WTC11 (cell line): Measurements from ENCODE around the gene SMAD7. TPM values are rescaled to one million over a fixed set of nuclear protein-coding genes. Genes with fewer than 3 reads are reported as not detected.

Source experiments
- ATAC-seq: fragments of 200-7000 bp; cut with Tn5 transposase; 2 replicates; pipeline ENCODE4 v1.10.0; 2021; ENCODE audit warnings: mild to moderate bottlenecking, moderate library complexity
- CTCF ChIA-PET: fragments of 300-600 bp; sonication (Branson Sonifier 250); formaldehyde crosslinking; loops from one replicate; lab custom pipeline; 2021; ENCODE audit warnings: antibody characterized with exemption; lab: Charles Lee
- POLR2A ChIA-PET: fragments of 350-600 bp; sonication (Branson Sonifier 250); formaldehyde crosslinking; loops from one replicate; lab custom pipeline; 2021; ENCODE audit warnings: antibody characterized with exemption; lab: Charles Lee
- DNase-seq: peaks from one replicate; pipeline ENCODE4 v3.0.0; 2021; ENCODE audit warnings: low spot score
- H3K27ac Mint-ChIP-seq: 2 replicates; pipeline ENCODE4 v1.8.0; 2021; ENCODE audit warnings: mixed read lengths
- H3K27me3 Mint-ChIP-seq: 2 replicates; pipeline ENCODE4 v1.8.0; 2021; ENCODE audit warnings: low read depth, mild to moderate bottlenecking, moderate library complexity, mixed read lengths
- H3K36me3 Mint-ChIP-seq: 2 replicates; pipeline ENCODE4 v1.8.0; 2021; ENCODE audit warnings: mixed read lengths
- H3K4me1 Mint-ChIP-seq: 2 replicates; pipeline ENCODE4 v1.8.0; 2022; ENCODE audit warnings: mixed read lengths
- H3K4me3 Mint-ChIP-seq: 2 replicates; pipeline ENCODE4 v1.8.0; 2021; ENCODE audit warnings: mild to moderate bottlenecking, moderate library complexity, mixed read lengths
- H3K9me3 Mint-ChIP-seq: 2 replicates; pipeline ENCODE4 v1.8.0; 2021; ENCODE audit warnings: mixed read lengths
- AFF4 ChIP-seq: sonication (generic); formaldehyde crosslinking; IDR thresholded peaks from 2 replicates; pipeline ENCODE4 v1.8.1; 2023; ENCODE audit warnings: mild to moderate bottlenecking, missing genetic modification reagents, borderline replicate concordance
- ERG ChIP-seq: fragments of 250-450 bp; sonication (Bioruptor Pico); IDR thresholded peaks from 2 replicates; pipeline ENCODE4 v1.8.0; 2021; ENCODE audit warnings: mild to moderate bottlenecking
- FOXJ3 ChIP-seq: sonication (generic); formaldehyde crosslinking; IDR thresholded peaks from 2 replicates; pipeline ENCODE4 v1.9.0; 2021; ENCODE audit warnings: missing genetic modification reagents, mild to moderate bottlenecking, borderline replicate concordance
- GABPB1 ChIP-seq: sonication (generic); formaldehyde crosslinking; IDR thresholded peaks from 2 replicates; pipeline ENCODE4 v1.8.1; 2023; ENCODE audit warnings: mild to moderate bottlenecking, missing genetic modification reagents
- JAZF1 ChIP-seq: fragments of 250-450 bp; sonication (Bioruptor Pico); IDR thresholded peaks from 2 replicates; pipeline ENCODE4 v1.9.0; 2021; ENCODE audit warnings: moderate library complexity, mild to moderate bottlenecking, inconsistent platforms
- KAT7 ChIP-seq: sonication (generic); formaldehyde crosslinking; IDR thresholded peaks from 2 replicates; pipeline ENCODE4 v1.8.1; 2023; ENCODE audit warnings: missing genetic modification reagents, mild to moderate bottlenecking, borderline replicate concordance
- NFYB ChIP-seq: sonication (generic); formaldehyde crosslinking; conservative IDR thresholded peaks from 2 replicates; pipeline ENCODE4 v1.8.0; 2022; ENCODE audit warnings: low read depth, missing genetic modification reagents
- OVOL2 ChIP-seq: fragments of 250-450 bp; sonication (Bioruptor Pico); IDR thresholded peaks from 2 replicates; pipeline ENCODE4 v1.9.0; 2021; ENCODE audit warnings: mild to moderate bottlenecking, borderline replicate concordance
- PRRX2 ChIP-seq: fragments of 250-450 bp; sonication (Bioruptor Pico); IDR thresholded peaks from 2 replicates; pipeline ENCODE4 v1.8.0; 2021; ENCODE audit warnings: mild to moderate bottlenecking
- RELA ChIP-seq: sonication (generic); formaldehyde crosslinking; IDR thresholded peaks from 2 replicates; pipeline ENCODE4 v1.8.1; 2022; ENCODE audit warnings: missing genetic modification reagents, mild to moderate bottlenecking, borderline replicate concordance
- SP1 ChIP-seq: sonication (generic); formaldehyde crosslinking; conservative IDR thresholded peaks from 2 replicates; pipeline ENCODE4 v1.8.1; 2022; ENCODE audit warnings: missing genetic modification reagents
- TCF7 ChIP-seq: sonication (generic); formaldehyde crosslinking; IDR thresholded peaks from 2 replicates; pipeline ENCODE4 v1.8.0; 2022; ENCODE audit warnings: mild to moderate bottlenecking, low read depth, missing genetic modification reagents, moderate library complexity
- TEAD1 ChIP-seq: sonication (generic); formaldehyde crosslinking; IDR thresholded peaks from 2 replicates; pipeline ENCODE4 v1.8.0; 2022; ENCODE audit warnings: mild to moderate bottlenecking, missing genetic modification reagents
- ZNF396 ChIP-seq: fragments of 250-450 bp; sonication (Bioruptor Pico); IDR thresholded peaks from 2 replicates; pipeline ENCODE4 v1.8.0; 2021; ENCODE audit warnings: mild to moderate bottlenecking, moderate library complexity, borderline replicate concordance
- ZNF425 ChIP-seq: fragments of 250-450 bp; sonication (Bioruptor Pico); conservative IDR thresholded peaks from 2 replicates; pipeline ENCODE4 v1.9.0; 2021; ENCODE audit warnings: mild to moderate bottlenecking
- ZNF671 ChIP-seq: fragments of 250-450 bp; sonication (Bioruptor Pico); IDR thresholded peaks from 2 replicates; pipeline ENCODE4 v1.8.0; 2021; ENCODE audit warnings: mild to moderate bottlenecking
- total RNA-seq: library from RNA; stranded (reverse); gene quantifications from 3 replicates; pipeline ENCODE4 v1.2.3, GENCODE V29; 2021
- TF ChIP-seq, protein P1 (sequence below): sonication (generic); formaldehyde crosslinking; IDR thresholded peaks from 2 replicates; pipeline ENCODE4 v1.8.1; 2022; ENCODE audit warnings: low read depth, mild to moderate bottlenecking, moderate library complexity, missing genetic modification reagents, borderline replicate concordance
- TF ChIP-seq, protein P2 (sequence below): sonication (generic); formaldehyde crosslinking; IDR thresholded peaks from 2 replicates; pipeline ENCODE4 v1.8.1; 2023; ENCODE audit warnings: mild to moderate bottlenecking, missing genetic modification reagents
- TF ChIP-seq, protein P3 (sequence below): sonication (generic); formaldehyde crosslinking; IDR thresholded peaks from 2 replicates; pipeline ENCODE4 v1.8.1; 2023; ENCODE audit warnings: mild to moderate bottlenecking, missing genetic modification reagents, moderate library complexity

The SMAD7 gene
- total RNA-seq, 1 experiment from 2014 or later = 44.7 TPM

DNA sequence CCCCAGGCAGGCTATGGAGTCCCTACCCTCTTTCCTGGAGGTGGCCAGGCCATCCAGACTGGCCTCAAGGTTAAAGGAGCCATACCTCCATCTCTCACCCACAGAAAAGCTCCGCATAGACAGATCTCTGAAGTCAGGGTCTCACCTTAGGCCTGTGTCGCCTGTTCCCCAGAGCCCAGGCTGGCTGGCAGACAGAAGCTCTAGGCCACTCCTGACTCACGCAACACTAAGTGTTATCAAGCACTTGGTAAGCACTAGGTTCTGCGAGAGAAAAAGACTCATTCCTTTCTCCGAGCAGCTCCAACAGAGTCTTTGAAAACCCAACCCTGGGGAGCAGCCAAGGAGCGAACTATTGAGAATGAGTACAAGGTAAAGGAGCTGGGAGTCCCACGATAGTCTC lies 6.1 kb downstream of the SMAD7 start:
- DNase-seq = no peak
- Mint-ChIP-seq H3K27ac (peak overlapping the region; percentile 90), H3K27me3 (no peaks in the 10 kb centered on the region; the same call in 1 of the 2 replicates)
- POLR2A ChIA-PET = no interaction called here
- TF ChIP-seq FOXJ3 (CRISPR knock-in tag) (no peak), SP1 (CRISPR knock-in tag) (no peak), PRRX2 (CRISPR knock-in tag) (no peak), GABPB1 (CRISPR knock-in tag) (no peak), ZNF671 (CRISPR knock-in tag) (no peak), NFYB (CRISPR knock-in tag) (no peak), TCF7 (CRISPR knock-in tag) (no peak), RELA (CRISPR knock-in tag) (no peak), JAZF1 (no peak), KAT7 (CRISPR knock-in tag) (no peak), ZNF425 (no peak), OVOL2 (CRISPR knock-in tag) (no peak)
- TF ChIP-seq, protein P1, sequence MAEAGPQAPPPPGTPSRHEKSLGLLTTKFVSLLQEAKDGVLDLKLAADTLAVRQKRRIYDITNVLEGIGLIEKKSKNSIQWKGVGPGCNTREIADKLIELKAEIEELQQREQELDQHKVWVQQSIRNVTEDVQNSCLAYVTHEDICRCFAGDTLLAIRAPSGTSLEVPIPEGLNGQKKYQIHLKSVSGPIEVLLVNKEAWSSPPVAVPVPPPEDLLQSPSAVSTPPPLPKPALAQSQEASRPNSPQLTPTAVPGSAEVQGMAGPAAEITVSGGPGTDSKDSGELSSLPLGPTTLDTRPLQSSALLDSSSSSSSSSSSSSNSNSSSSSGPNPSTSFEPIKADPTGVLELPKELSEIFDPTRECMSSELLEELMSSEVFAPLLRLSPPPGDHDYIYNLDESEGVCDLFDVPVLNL (CRISPR knock-in tag) = no peak
- TF ChIP-seq, protein P2, sequence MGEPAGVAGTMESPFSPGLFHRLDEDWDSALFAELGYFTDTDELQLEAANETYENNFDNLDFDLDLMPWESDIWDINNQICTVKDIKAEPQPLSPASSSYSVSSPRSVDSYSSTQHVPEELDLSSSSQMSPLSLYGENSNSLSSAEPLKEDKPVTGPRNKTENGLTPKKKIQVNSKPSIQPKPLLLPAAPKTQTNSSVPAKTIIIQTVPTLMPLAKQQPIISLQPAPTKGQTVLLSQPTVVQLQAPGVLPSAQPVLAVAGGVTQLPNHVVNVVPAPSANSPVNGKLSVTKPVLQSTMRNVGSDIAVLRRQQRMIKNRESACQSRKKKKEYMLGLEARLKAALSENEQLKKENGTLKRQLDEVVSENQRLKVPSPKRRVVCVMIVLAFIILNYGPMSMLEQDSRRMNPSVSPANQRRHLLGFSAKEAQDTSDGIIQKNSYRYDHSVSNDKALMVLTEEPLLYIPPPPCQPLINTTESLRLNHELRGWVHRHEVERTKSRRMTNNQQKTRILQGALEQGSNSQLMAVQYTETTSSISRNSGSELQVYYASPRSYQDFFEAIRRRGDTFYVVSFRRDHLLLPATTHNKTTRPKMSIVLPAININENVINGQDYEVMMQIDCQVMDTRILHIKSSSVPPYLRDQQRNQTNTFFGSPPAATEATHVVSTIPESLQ (CRISPR knock-in tag) = no peak
- TF ChIP-seq, protein P3, sequence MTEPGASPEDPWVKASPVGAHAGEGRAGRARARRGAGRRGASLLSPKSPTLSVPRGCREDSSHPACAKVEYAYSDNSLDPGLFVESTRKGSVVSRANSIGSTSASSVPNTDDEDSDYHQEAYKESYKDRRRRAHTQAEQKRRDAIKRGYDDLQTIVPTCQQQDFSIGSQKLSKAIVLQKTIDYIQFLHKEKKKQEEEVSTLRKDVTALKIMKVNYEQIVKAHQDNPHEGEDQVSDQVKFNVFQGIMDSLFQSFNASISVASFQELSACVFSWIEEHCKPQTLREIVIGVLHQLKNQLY = no peak
- TF ChIP-seq, all 79 proteins: peak for 0
- peak overlapping the region; percentile 97 for H3K4me3 Mint-ChIP-seq
- CTCF ChIA-PET = interaction anchor here (0.9 to 1.3 kb wide), 3 partner anchors 12 to 98 kb away, joined by 3 to 6 read pairs (median 5); no protein-coding TSS in a partner anchor
- H3K4me1 Mint-ChIP-seq = peaks cover 87% of the 10 kb centered on the region
- no peak for ATAC-seq
- no peaks in the 10 kb centered on the region for H3K9me3 Mint-ChIP-seq
- peaks cover 56% of the 10 kb centered on the region for H3K36me3 Mint-ChIP-seq

DNA sequence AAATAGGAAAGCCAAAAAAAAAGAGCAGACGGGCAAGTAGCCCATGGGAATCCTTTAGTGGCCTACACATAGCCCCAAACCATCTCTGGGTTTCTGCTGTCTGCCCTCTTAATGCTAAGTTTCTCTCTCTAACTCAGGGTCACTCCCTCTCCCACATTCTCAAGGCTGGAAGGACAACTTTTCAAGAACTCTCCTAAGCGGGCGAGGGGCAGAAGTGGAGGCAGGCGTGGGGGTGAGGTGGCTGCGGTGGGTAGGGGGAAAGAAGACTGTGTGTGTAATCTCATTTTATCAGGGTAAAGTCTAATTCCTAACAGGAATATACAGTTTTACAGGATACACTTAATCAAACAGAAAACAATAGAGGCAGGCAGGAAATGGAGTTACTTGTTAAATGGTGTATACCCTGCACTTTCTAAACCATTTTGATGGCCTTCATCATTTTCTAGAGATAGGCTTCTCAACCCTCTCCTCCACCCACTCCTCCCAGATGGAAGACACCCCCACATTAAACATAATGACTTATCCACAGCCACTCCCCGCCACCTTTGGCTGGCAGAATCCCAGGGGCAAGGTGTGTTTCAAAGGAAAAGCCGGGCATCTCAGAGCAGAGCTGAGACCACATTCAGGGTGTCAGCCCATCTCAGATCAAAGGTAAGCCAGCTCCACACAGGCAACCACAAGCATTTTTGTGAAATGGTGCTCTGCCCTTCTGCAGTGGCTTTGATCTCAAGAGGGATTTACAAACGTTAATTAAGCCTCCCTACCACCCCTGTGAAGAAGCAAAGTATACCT lies 6.8 kb downstream of the SMAD7 start:
- DNase-seq (no peak), ATAC-seq (no peak)
- peak overlapping the region; percentile 31 for H3K4me3 Mint-ChIP-seq
- POLR2A ChIA-PET = no interaction called here
- H3K9me3 Mint-ChIP-seq = no peaks in the 10 kb centered on the region
- CTCF ChIA-PET = interaction anchor here (0.9 to 1.3 kb wide), 2 partner anchors 14 to 99 kb away, joined by 3 to 6 read pairs; no protein-coding TSS in a partner anchor
- H3K36me3 Mint-ChIP-seq = peaks cover 49% of the 10 kb centered on the region
- H3K4me1 Mint-ChIP-seq = peaks cover 93% of the 10 kb centered on the region
- H3K27me3 Mint-ChIP-seq = no peaks in the 10 kb centered on the region
- TF ChIP-seq ZNF396 (CRISPR knock-in tag) (no peak), ERG (CRISPR knock-in tag) (no peak), AFF4 (CRISPR knock-in tag) (no peak), TEAD1 (no peak)
- H3K27ac Mint-ChIP-seq = peak overlapping the region; percentile 60; the same call in 1 of the 2 replicates
